GM19351 (cell line): ENCODE results near the gene SPTB.

Experiments
- ATAC-seq: cut with Tn5 transposase; IDR thresholded peaks from one replicate; pipeline ENCODE4 v1.9.1; 2021; ENCODE audit warnings: mild to moderate bottlenecking, moderate library complexity; ENCODE audit not compliant: unreplicated experiment

Gene SPTB

DNA sequence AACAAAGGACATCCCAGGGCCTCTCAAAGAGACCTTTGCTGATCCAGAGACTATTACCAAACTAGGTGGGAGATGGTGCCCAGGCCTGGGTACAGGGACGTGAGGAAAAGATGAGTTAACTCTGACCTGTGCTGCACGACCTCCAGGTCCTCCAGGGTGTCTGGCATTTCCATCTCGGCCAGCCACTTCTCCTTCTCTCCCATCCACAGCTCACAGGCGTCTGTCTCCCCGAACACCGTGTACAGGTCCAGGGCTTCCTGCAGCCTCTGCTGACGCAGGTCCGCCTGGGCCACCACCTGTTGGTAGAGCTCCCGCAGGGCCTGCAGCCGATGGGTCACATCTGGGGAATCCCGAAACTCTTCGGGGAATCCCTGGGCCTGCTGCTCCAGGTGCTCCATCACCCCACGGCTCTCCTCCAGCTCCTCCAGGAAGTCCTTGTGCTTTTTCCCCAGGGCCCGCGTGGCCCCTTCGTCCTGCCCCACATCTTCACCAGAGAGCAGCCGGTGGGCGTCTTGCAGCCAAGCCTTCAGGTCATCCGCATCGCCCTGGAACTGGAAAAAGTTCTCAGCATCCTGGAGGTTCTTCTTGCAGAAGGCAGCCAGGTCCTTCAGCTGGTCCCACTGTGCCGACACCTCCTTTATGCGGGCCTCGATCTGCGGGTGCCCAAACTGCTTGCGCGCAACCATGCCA, 86.7 kb downstream of the SPTB start:
- ATAC-seq: no peak

- ATAC-seq: no peak
Measured at GRCh38 chr14:64792231-64792630, 87.5 kb downstream of the SPTB start.

DNA sequence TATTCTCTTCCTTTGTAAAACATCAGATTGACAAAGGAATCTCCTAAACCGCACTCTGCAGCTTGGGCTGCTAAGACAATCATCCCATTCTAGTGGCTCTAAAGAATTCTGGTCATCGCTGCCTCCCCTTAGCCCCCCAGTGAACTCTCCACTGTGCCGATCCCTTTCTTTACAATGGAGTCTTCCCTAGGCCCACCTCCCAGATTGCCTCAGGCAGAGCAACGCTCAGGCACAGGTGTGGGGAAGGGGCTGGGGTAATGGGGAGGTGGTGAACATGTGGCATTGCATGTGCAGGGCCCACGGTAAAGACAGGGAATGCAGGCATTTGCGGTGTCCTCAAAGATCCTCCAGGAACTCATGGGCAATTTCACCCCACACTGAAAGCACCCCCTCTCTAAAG, 89.2 kb downstream of the SPTB start:
- no peak for ATAC-seq

GRCh38 chr14:64789696-64790095, 90.0 kb downstream of the SPTB start:
- no peak for ATAC-seq

GRCh38 chr14:64788706-64789105, 91.0 kb downstream of the SPTB start:
- ATAC-seq: no peak

DNA sequence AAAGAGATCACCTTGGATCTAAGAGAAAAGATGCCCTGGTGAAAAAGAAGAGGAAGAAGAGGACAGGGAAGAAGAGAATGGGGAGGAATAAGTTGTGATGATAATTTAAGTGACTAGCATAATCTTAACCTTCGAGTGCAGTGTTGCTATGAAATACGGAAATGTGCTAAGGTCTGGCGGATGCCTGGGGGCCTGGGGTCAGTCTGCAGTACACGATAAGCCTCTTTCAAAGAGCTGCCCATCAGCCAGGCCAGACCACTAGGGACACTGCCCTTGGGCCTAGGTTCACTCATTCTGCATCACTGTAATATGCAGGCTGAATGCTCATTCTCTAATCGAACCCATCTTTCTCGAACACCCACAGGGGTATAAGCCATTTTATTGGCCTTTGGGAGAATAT, 92.1 kb downstream of the SPTB start:
- no peak for ATAC-seq

DNA sequence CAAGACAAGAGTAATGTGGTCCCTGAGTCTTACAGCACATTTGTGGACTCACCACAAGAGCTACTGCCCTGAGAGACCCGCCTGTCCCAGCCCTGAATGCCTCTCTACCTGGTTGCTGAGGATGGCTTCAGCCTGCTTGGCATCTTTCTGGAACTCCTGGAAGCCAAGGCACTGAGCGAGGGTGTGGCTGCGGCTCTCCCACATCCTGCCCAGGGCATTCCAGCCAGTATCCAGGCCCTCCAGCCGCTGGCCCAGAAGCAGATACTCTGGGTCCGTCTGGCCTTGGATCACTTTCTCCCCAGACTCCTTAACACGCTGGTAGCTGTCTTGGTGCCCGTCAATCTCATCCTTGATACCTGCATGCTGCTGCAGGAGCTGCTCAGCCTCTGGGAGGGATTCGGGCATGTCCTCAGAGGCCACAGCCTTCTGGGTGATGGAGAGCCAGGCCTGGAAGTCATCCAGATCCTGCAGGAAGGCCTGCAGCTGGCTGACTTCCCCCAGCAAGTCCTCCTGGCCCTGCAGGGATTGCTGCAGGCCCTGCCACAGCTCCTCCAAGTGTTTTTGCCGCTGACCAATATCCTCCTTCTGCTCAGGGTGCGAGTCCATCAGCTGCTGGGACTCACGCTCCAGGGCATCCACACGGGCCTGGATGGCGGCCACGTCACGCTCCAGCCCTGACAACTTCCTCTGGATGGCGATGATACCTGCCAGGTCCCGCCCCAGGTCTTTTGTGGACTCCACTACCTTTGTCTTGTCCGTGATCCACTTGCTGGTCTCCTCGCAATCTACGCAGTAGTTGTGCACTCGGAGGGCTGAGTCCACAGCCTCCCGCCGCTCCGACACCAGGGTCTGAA, 93.2 kb downstream of the SPTB start:
- no peak for ATAC-seq

DNA sequence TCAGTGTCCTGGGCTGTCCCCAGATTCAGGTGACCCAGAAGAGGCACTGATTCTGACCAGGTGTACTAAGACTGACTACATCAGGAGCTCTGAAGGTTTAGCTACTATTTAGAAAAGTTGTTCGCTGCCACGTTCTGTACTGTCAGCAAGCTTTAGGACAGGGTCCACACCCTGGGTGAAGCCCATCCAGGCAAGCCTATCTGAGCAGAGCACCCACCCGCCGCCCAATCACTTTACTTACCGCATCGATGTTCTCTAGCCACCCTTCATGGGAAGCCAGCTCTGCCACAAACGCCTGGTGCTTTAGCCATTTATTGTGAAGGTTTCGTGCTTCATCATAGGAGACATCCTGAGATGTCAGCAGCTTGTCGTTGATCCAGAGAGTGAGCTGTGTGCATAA, 95.7 kb downstream of the SPTB start:
- ATAC-seq: no peak

GRCh38 chr14:64782196-64782595, 97.5 kb downstream of the SPTB start:
- ATAC-seq: no peak

DNA sequence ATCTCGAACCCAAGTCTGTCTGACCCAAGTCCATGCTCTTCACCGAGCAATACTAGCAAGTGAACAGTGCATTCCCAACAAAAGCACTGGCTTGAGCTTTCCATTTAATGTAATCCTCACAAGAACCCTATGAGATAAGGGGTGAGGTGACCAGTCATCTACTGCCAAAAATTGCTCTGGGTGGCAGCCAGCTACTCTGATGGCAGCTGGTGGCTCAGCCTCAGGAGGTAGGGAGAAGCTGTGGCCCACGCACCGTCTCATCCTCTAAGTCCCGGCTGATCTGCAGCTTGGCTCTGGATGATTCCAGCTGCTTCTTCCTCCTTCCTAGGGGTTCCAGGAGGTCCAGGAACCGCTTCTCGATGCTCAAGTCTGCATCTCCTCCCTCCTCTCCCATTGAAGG, 100.2 kb downstream of the SPTB start:
- ATAC-seq: no peak

GRCh38 chr14:64778104-64778754, 101.5 kb downstream of the SPTB start:
- ATAC-seq: no peak

DNA sequence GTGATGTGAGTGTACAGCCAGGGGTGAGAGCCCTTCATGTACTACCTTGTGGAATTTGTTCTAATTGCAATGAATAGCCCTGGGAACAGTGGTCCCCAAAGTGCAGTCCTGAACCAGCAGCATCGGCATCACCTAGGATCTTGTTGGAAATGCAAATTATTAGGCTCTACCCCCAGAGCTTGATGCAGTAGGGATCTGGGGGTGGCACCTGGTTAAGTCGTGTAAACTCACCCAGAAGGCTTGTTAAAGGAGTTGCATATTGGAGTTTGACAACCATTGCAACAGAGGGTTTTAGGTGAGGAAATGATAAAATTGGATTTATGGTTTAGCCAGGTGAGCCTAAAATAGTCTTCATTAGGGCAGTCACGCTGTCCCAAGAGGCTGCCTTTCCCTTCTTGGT, 102.2 kb downstream of the SPTB start:
- ATAC-seq: no peak

DNA sequence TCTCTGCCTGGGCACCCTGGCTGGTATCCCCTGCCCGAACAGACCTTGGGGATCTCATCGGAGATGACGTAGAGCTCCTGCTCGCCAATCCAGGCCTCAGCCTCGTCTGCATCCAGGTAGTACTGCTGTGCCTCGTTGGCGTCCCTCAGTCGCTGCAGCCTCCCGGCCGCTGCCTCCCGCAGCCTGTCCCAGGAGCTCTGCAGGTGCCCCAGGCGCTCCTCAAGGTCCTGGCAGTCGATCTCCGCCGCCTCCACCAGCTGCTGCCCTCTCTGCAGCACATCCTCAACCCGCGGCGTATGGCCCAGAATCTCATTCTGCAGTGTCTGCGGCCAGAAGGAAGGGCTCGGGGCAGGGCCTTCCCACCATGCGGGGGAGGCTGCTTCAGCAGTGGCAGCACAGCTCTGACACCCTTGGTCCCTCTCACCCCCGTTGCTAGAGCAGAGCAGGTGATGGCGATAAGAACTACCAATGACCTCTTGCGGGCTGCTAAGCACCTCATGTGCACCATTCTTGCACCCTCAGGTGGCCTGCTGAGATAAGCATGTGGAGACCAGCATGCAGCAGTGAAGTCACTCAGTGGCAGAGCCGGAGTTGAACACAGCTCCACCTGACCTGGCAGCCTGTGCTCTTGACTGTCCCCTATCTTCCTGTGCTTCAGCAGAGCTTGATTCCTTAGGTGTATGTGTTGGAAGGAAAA, 104.5 kb downstream of the SPTB start:
- no peak for ATAC-seq

DNA sequence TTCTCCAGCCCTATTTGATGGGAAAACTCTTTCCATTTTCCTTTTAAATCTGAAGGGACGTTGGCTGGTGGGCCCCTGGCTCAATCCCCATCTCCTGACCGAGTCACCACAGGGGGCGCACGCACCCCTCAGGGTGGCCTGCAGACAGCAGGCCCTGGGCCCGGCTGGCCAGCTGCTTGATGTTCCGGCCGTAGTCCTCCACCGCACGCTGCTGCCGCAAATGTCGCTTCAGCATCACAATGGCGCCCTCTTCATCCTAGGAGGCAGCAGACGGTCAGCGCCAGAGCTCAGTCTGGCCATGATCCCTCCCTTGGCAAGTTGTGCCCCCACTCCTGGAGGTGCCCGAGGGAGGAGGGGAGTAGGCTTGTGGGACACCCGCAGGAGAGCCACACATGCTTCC, 105.4 kb downstream of the SPTB start:
- no peak for ATAC-seq

- ATAC-seq: no peak
Measured at GRCh38 chr14:64773577-64773976, 106.1 kb downstream of the SPTB start.

DNA sequence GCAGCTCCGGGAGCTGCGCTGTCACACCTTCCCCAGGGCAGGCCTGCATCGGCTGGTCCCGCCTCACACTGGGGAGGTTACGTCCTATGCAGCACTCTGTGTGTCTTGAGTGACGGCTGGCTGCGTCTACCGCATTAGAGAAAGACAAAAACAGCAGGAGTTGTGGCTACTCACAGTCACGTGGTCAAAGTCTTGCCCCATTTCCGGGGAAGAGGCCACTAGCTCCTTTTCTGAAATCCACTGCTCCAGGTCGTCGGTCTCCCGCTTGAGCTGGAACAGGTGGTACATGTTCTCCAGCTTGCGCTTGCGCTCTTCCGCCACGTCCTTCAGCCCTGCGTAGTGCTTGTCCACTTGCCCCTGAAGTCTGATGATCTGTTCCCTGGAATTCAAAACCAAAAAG, 106.7 kb downstream of the SPTB start:
- ATAC-seq: no peak

- ATAC-seq: no peak
Measured at GRCh38 chr14:64772397-64772950, 107.2 kb downstream of the SPTB start.

DNA sequence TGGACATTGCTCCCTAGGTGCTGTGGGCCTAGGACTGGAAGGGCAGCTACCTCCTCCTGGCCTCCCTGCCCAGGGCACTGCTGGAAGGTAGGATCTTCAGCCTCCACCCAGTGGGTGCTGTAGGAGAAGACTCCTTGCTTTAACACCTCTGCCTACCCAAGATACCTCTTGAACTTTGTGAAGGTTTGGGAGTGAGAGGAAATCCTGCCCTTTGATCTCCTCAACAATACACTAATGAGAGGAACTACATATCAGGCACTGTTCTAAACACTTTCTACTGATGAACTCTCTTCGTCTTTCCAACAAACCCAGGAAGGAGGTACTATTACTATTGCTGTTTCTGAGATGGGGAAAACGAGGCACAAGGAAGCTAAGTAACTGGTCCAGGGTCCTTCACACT, 108.5 kb downstream of the SPTB start:
- ATAC-seq: no peak

DNA sequence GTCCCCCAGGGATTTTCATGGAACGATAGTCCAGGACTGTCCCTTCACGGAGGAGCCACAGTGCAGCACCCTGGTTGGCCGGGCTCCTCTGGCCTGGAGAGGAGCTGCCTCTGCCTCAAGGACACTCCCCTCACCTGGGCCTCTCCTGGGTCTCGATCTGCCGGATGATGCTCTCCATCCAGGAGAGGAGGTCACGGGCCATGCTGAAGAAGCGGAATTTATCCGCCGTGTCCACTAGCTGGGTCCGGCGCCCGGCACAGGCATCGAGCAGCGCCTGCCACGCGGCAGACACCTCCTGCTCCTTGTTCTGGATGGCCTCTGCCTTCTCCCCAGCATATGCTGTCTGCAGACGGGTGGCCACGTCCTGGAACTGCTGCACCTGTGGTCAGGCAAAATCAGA, 109.0 kb downstream of the SPTB start:
- ATAC-seq: no peak

GRCh38 chr14:64769096-64770020, 110.3 kb downstream of the SPTB start:
- ATAC-seq: no peak
